ENCODE data around the gene NEDD4L.

DNA sequence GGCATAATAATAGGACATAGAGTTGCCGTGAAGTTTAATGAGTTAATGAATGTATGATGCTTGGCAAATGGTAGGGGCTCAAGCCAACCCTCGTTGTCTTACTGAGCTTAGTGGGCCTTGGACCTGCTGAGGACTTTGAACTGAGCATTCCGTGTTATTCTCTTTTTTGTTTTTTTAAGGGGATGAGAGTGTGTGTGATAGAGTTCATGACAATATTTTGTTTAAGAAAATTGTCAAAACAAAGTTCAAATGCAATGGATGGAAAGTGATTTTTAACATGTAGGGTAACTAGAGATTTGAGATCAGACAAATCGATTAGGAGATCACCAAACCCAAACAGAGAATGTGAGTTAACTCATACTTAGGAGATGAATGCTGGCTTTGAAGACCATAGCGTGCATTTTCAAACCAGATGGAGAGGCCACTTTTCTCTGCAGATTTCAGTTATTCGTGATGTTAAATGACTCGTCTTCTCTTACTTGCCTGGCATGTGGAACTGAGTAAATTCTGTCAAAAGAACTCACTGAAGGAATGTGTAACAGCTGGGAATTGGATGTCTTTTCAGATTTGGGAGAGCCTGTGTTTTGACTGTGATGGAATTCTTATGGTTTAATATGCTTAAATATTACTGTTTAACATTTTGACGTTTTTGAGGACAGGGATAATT is 88.7 kb downstream of the NEDD4L start:
- no peak for TF ChIP-seq CTCF (conservative IDR thresholded peaks at IDR 0.05)
- TF ChIP-seq EZH2 (IDR thresholded peaks at IDR 0.05; ENCODE audit: low read depth): no peak

Measured in PC-9 (cell line).